GM21526 (cell line): ENCODE measurements around the gene LEKR1.

Experiments used
- ATAC-seq: cut with Tn5 transposase; IDR thresholded peaks from one replicate; pipeline ENCODE4 v1.9.1; 2021; ENCODE audit warnings: moderate library complexity; ENCODE audit not compliant: unreplicated experiment, low FRiP score

The LEKR1 gene

DNA sequence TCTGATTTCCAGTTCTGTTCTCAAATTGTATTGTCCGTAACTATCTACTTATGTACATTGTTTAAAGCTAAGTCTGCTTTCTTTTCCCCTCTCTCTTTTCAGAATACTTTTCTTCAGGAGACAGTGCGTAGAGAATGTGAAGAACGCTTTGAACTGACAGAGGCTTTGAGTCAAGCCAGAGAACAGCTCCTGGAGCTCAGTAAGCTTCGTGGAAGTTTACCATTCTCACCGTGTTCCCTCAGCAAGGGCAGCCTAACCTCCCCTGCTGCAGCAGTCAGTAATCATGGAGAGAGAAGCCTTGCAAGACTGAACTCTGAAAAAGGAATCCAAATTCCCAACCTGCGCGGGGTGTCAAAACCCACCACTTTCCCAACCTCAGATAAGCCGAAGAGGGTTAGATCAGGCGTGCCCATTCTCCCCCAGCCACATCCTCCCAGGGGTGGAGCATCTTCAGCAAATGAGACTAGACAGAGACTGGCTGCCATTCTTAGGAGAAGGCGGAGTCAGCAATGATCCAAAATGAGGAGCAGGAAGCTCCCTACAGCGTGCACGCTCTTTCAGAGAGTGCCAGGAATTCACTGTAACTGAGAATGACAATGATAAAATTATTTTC is 219.2 kb downstream of the LEKR1 start:
- ATAC-seq = no peak

DNA sequence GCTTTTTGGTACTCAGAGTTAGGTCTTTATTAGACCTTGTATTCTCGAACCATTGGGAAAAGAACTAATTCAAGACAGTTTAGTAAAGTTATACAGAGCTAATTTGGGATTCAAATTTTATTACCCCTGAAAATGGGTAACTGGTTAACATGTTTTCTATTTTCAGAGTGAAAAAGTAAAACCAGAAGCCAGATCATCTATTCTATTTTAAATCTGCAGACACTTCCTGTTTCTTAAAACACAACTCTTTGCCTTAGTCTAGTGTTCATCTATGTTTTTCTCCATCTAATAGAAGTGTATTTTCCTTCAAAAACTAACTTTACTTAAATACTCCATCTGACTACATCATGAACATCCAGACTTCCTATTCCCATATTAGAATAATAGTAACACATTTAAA is 220.4 kb downstream of the LEKR1 start:
- ATAC-seq = no peak

DNA sequence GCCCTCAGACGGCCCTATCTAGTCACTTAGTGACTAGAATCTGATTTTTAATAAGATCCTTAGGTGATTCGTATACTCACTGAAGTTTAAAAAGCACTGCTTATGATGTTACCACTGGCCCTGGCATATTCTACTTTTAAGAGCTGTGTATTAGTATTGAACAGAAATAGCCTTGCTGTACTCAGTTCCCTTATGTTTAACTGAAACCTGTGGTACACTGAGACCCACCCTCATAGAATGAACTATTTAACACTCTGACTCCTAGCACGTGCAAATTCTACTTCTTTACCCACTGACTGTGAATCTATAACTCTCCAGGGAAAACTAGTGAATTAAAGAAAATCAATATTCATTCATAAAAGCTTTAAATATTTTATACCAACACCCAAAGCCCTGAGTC is 224.9 kb downstream of the LEKR1 start:
- ATAC-seq = peak; percentile 62

DNA sequence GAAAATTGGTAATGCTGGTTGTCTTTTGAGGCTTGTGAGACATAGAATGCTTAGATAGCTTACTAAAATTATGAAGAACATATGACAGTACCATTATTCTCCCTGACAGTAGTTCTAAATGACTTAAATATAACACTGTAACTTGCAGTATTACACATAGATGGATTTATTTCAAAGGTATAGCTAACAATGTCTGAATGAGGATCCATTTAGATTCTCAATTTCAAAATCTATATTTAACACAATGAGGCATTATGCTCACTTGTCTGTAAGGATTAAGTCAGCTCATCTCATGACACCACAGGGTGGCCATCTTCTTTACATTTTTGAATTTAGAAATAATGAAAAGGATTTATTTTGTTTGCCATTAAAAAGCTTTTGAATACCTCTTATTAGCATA is 225.4 kb downstream of the LEKR1 start:
- ATAC-seq = no peak

DNA sequence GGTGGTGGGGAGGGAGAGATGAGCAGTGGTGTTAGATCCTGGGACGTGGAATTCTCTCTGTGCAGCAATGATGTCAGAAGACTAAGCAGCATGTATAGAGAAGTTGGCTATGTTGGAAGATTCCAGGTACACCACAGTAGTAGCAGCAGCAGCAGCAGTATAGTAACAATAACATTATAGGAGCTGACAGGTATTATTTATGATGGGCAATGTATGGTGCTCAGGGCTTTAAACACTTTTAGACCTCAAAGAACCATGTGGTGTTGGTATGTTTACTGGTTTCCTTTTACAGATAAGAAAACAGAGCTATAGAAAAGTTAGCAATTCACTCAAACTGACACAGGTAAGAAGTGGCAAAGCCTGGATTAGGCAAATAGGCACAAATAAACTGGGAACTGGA is 229.9 kb downstream of the LEKR1 start:
- no peak for ATAC-seq

DNA sequence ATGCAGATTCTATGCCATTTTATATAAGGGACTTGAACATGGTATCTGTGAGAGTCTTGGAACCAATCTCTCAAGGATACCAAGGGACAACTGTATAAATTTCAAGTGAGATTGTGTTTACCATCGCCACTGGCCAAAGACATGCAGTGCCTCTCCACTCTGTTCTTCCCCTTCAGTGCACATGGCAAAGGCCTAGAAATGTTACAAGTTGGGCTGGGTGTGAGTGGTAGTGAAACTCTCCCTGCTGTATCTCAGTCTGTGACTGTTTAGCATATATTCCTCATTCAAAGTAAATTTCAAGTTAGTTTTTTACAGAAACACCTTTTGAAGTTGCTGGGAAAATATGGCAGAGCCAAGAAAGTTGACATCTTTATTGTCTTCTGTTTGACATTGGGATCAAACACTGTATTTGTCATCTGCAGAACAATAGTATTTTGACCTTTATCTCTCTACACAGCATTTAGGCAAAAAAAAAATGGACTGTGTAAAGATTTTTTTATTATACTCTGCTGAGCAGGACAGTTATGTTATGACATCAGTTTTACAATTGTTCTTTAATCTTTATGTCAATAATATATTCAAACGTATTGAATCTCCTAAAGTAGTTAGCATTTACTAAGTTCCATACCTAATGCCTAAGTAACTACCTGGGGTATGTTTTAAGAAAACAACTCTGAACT is 232.4 kb downstream of the LEKR1 start:
- ATAC-seq = no peak

DNA sequence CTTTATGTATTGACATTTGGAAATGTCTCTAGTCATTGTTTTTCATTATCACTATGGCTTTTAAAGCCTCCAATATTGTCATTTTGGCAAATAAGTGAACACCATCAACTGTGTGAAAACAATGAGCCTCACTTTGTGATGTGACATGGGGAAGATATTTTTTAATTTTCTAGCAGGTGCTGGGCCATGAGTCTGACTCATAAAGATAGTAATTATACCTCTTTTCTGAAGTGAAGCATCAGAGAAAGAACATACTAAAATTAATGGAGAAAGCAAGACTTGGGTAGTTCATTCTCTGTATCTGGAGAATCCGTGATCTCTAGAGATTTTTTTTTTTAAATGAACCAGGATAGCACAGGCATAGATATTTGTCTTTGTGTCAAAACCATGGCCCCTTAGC is 233.0 kb downstream of the LEKR1 start:
- ATAC-seq = peak; percentile 43

DNA sequence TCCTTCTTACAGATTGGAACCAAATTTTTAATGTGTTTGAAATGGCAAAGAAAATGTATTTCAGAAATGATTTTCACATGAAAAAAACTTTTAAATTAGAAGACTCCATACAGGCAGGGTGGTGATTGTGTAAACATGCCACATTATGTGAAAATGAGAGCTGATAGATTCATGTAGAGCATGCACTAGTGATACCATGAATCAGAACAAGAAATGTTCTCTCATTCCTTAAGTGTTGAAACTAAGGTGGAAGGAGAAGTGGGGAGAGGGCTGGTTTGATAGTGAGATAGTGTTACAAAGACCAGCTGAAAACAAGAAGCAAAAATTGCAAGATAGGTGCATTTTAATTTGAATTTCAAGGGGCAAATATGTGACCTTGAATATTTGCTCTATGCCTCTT is 233.5 kb downstream of the LEKR1 start:
- ATAC-seq = peak; percentile 64

DNA sequence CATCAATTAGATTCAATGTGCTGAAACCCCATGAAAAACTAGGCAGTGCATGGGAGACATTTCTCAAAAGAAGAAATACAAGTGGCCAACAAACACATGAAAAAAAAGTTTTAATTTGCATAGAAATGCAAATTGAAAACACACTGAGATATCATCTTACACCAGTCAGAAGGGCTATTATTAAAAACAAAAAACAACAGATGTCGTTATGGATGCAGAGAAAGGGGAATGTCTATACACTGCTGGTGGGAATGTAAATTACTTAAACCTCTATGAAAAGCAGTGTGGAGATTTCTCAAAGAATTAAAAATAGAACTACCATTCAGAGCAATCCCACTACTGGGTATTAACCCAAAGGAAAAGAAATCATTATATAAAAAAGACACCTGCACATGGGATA is 235.1 kb downstream of the LEKR1 start:
- no peak for ATAC-seq

DNA sequence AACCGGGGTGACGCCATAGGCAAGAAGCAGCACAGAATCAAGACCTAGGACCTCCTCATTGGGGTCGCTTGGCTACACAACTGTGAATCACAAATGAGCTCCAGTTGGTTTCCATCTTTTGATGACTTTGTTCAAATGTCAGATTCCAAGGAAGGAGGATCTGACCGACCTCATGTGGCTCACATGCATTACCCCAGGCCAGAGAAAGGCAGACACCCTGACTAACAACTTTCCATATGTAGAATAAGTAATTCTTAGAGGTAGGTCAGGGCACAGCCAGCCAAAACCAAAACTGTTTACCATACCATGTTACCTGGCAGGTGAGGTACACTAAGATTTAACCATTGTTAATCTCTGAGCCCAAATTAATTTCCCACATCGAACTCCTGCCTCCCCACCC is 237.3 kb downstream of the LEKR1 start:
- ATAC-seq = no peak

DNA sequence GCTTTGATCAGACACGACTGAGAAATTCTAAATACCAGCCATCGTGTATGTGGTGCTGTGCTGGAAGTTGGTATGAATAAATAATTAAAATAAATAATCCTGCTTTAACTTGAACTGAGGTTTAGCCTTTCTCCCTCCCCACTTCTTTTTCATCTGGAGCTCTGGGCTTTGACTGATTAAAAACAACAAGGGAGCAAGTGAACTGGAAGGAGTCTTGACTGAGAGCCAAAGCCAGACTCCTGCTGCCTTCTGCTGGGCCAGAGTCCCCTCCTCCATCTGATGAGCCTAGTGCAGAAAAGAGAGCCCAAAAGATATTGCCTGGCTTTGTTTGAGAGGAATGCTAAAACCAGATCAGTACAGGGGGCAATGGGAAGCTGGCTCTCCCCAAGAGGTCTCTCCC is 237.8 kb downstream of the LEKR1 start:
- peak; percentile 8 for ATAC-seq

DNA sequence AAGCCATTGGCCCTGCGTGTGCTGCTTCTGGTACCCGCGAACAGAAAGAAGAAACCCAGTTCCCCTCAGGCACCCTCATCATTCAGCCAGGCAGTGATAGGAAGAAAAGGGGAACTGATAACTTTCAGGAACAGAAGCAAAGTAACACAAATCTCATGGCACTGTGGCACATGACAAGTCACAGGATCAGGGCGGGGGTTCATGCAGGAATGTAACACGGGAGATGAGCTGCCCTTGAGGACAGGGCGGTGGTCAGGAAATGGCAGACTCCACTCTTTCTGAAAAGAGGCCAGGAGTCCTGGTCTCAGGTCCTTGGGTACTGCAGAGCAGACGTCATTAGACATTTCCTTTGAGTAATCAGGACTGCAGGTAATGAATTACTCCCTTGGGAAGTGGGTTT is 238.2 kb downstream of the LEKR1 start:
- peak; percentile 72 for ATAC-seq

DNA sequence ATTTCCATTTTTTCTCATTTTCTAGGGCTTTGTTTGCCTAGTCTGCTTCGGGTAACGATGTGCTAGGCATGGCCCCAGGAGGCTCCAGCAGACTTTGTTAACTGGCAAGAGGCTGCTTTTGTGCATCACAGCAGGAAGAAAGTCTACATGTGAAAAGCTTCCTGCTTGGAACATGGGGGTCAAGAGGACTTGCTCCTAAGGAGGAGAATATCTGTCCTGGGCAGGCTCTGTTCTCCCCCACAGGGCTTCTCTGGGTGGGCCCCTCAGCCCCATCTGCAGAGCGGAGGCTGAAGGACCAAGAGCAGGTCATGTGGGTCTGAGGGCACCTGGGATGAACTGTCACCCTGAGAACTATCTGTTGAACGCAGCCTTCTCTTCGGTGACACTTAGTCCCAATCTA is 239.0 kb downstream of the LEKR1 start:
- ATAC-seq = no peak

DNA sequence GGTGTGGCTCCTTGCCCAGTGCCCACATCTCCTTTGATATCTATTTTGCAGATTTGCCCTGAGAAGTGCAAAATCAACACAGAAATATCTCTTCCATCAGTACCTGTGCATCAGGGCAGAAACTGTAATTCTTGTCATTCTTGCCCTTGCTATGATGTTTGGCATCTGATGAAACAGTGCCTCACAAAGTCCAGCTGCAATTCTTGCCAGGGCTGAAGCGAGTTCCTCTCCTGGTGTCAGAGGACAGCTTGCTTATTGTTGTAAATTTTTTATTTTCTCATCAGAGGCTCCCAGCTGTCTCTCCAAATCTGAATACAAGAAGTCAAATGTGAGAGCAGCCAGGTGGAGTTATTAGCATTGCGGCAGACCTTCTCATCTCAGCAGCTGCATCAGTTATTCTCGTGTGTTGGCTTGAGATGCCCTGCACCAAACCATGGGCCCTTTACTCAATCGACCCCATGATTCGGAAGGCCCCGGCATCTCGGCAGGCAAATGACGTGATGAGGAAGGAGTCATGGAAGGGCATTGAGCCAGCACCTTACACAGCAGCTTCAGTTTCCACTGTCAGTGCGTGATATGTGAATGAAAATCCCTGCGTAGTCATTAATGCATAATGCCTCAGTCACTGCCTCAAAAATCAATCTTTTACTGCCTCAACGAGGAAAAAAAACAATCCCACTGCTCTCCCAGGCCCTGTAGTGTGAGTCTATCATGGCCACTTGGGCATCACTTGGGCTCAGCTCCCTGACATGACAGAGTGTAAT is 240.4 kb downstream of the LEKR1 start:
- no peak for ATAC-seq

DNA sequence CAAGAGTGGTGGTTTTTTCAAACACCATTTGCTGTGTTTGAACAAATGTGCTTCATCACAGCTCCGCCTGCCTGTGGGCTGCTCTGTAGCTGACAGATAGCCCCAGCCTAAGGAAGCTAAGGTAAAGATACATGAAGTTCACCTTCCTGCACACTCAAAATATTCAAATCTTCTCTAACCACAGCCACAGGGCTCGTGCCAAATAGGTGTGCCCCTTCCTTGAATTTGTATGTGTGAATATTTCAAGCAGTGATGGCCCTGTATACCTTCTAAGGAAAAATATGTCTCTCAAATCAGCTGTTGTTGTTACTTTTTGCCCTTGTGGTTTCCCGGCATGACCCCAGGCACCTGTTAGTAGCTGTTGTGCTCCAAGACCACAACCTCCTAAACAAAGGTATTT is 241.0 kb downstream of the LEKR1 start:
- peak; percentile 35 for ATAC-seq

DNA sequence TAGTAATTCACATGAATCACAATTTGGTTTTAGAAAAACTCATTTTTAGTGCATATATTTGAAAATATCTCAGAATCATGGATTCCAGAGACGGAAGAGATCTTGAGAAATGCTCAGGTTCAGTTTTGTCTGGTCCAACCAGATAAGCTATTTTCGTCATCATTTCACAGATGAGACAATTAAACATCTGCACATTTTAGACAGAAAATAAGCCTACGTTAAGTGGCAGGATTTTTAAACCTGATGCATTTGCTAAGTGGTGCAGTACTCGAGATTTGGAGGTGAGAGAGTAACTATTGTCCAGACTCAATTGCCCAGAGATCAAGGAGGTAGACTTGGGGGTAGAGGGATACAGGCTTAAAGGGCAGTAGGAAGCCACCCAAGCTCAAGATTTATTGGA is 243.3 kb downstream of the LEKR1 start:
- ATAC-seq = no peak

DNA sequence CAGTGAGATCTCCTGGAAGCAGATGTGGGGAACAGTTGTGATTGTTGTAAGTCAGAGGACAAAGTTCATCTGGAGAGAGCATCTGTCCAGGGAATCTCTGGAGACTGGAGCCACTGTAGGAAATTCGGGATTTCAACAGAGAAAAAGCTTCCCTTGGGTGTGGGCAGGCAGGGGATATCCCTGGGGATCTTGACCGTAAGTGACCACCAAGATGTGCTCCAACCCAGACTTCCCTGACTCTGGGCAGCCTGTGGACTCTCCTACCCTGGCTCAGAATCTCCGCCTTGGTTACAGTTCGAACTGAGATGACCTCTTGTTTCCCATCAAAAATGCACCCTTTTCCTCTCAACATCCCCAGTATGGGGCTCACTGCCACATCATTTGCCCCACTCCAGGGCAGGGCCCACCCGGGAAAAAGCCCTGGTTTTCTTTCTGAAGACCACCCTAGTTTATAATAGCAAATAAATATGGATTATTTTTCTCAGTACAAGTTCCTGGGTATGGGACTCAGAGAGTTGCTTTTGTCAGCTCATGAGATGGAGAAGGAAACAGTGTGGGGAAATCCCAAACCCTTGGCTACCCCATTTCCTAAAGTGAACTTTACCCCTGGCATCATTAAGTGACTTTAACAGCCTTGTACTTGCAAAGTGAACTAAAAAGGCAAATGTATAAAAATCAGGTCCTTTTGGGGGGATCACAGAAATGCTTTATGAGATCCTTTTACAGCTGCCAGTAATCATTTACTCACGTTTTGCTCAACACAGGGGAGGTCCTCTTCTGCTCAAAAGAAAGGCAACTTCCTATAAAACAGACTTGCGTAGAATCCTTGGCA is 243.9 kb downstream of the LEKR1 start:
- ATAC-seq = no peak

DNA sequence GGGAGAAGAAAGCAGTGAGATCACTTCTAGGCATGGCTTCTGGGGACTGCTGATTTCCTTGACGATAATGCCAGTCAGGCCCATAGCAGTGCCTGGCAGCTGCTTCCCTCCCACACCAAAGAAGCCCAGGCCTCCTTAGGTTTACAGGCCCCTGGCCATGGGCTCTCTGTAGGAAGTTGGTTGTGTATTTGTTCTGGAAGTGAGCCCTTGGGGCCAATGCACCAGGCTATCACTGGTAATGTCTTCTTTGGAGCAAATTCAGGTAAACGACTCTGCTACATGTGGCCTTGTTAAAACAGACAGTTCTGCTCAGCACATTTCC is 244.5 kb downstream of the LEKR1 start:
- ATAC-seq = no peak

DNA sequence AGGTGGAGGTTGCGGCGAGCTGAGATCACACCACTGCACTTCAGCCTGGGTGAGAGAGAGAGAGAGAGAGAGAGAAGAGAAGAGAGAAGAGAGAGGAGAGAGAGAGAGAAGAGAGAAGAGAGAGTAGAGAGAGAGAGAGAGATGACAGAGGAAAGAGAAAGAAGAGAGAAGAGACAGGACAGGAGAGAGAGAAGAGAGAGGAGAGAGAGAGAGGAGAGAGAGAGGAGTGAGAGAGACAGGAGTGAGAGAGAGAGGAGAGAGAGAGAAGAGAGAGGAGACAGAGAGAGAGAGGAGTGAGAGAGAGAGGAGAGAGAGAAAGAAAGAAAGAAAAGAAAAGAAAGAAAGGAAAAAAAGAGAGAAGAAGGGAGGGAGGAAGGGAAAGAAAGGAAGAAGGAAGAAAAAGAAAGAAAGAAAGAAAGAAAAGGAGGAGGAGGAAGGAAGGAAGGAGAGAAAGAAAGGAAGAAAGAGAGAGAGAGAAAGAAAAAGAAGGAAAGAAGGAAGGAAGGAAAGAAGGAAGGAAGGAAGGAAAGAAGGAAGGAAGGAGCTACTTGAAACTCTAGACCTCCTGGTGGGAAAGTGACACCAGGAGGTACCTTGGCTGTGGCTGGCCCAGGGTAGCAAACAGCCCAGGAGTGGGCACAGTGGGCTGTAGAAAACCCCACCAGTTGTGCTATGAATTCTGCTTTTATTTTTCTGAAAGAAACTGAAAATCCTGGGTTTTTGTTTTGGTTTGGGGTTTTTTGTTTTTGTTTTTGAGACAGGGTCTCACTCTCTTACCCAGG is 245.8 kb downstream of the LEKR1 start:
- no peak for ATAC-seq

DNA sequence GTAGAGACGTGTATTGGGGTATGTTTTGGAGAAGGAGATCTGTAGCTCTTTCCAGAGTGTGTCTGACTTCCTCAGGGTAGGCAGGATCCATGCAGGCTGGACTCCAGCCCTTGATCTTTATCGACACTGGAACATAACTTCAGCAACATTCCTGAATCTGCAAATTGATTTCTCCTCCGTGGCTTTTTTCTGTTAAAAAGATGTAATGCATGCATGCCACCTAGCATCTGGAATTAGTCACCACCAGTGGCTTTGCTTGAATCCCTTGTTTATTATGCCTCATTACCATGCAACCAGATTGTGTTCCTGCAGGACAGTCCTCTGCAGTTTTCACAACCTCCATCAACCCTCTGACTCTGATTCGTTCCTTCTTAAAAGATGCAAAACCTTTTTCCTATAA is 247.7 kb downstream of the LEKR1 start:
- ATAC-seq = no peak
